Body of pancreas (tissue), 4 donors: ENCODE data around the gene AIFM2. TPM values are rescaled to one million over a fixed set of nuclear protein-coding genes. Genes with fewer than 3 reads are reported as not detected.

Experiments used
- ATAC-seq: fragments of 150-250 bp; one replicate; pipeline ENCODE4 v1.9.1; 2016
- DNase-seq, 4 donors: peaks; one replicate each; pipeline ENCODE4 v3.0.0-alpha.2; 2019
- H3K27ac ChIP-seq, 4 donors: fragments of 200-600 bp; sonication (generic); 1 replicate in 3 of 4; 2 replicates in 1 of 4; pipeline versions ENCODE4 v1.5.1 to v1.6.1; 2016 to 2019; ENCODE audit warnings: mild to moderate bottlenecking in 1 of 4, mixed read lengths in 1 of 4, moderate library complexity in 1 of 4
- H3K27me3 ChIP-seq, 2 donors: fragments of 200-600 bp; sonication (generic); one replicate each; pipeline ENCODE4 v1.6.0; 2016; ENCODE audit warnings: mild to moderate bottlenecking in 1 of 2
- H3K36me3 ChIP-seq, 2 donors: fragments of 200-600 bp; sonication (generic); replicated peaks in 1 of 2; 2 replicates each; pipeline ENCODE4 v1.5.1; 2016; ENCODE audit warnings: low read depth in 2 of 2; ENCODE audit not compliant: insufficient read depth in 1 of 2
- H3K4me1 ChIP-seq: fragments of 200-600 bp; sonication (generic); one replicate; pipeline ENCODE4 v1.6.0; 2016
- H3K4me3 ChIP-seq, 2 donors: fragments of 200-600 bp; sonication (generic); 1 replicate in 1 of 2; 2 replicates in 1 of 2; pipeline ENCODE4 v1.5.1; 2016 to 2019
- H3K9me3 ChIP-seq, 3 donors: fragments of 200-600 bp; sonication (generic); 1 replicate in 2 of 3; 2 replicates in 1 of 3; pipeline ENCODE4 v1.5.1; 2016
- POLR2A ChIP-seq, 3 donors: fragments of 450-650 bp; IDR thresholded peaks; one replicate each; pipeline ENCODE4 v1.6.1; 2016; ENCODE audit warnings: antibody characterized with exemption in 3 of 3, mild to moderate bottlenecking in 2 of 3
- WGBS, 2 donors: methylation state at CpG; one replicate each; pipeline ENCODE4 v1.1.5; 2017; 5-methylcytosine and 5-hydroxymethylcytosine counted together
- intact Hi-C: fragments of 100-400 bp; cut with DNase I; formaldehyde crosslinking; loops from one replicate; pipeline ENCODE4 v1.15.1; 2023
- total RNA-seq, 2 donors: library from RNA; depleted of rRNA; stranded (reverse); fragments of >200 nt; gene quantifications; one replicate each; pipeline ENCODE4 v1.1.0, GENCODE V29; 2016
- TF ChIP-seq, protein P1 (sequence below), 7 experiments: fragments of 450-650 bp in 4 of 7; fragments of 200-600 bp in 3 of 7; sonication (generic) in 3 of 7; IDR thresholded peaks; one replicate each; pipeline ENCODE4 v1.5.1; 2016 to 2019; ENCODE audit warnings: antibody characterized with exemption in 7 of 7

Gene AIFM2
- total RNA-seq, 2 donors from 2014 or later: 4.2 to 12.2 TPM

DNA sequence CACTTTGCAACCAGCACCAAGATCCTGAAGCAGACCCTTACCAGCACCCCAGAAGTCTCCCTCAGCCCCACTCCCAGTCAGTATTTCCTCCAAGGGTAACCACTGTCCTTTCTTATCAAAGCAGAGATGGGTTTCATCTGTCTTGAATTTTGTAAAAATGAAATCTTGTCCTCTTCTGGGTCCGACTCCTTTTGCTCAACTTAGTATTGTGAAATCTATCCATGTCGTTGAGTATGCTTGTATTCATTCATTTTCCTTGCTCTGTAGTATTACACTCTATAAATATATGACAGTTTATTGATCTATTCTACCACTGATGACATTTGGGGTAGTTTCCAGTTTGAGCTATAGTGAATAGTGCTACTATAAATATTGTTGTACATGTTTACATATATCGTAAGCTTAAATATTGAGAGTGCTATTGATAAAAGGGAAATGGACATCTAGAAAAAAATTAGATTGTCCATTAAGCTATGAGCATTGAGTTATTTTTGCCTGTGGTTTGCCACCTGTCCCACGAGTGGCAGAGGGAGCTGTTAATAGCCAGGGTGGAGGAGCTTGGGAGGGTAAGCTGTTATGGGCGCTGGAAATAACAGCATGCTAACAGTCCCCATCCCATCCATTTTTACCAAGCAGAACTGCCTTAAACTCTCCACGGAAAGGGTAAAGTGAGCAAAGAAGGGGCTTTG, 36.5 kb downstream of the AIFM2 start:
- ATAC-seq (no peak), DNase-seq (no peak)
- TF ChIP-seq POLR2A (IDR thresholded peaks at IDR 0.05): no peak
- TF ChIP-seq, protein P1, sequence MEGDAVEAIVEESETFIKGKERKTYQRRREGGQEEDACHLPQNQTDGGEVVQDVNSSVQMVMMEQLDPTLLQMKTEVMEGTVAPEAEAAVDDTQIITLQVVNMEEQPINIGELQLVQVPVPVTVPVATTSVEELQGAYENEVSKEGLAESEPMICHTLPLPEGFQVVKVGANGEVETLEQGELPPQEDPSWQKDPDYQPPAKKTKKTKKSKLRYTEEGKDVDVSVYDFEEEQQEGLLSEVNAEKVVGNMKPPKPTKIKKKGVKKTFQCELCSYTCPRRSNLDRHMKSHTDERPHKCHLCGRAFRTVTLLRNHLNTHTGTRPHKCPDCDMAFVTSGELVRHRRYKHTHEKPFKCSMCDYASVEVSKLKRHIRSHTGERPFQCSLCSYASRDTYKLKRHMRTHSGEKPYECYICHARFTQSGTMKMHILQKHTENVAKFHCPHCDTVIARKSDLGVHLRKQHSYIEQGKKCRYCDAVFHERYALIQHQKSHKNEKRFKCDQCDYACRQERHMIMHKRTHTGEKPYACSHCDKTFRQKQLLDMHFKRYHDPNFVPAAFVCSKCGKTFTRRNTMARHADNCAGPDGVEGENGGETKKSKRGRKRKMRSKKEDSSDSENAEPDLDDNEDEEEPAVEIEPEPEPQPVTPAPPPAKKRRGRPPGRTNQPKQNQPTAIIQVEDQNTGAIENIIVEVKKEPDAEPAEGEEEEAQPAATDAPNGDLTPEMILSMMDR (IDR thresholded peaks at IDR 0.05): no peak
- H3K27ac ChIP-seq: no peak overlapping the region
- no peaks in the 10 kb centered on the region for H3K9me3 ChIP-seq
- intact Hi-C loops: no loop called here
- H3K36me3 ChIP-seq: peaks cover 0 to 4% of the 10 kb centered on the region in 2 donors
- H3K4me1 ChIP-seq: no peaks in the 10 kb centered on the region
- no peak overlapping the region for H3K4me3 ChIP-seq
- WGBS, 2 donors: 79 to 84% methylated on average over 6 of the region's 6 CpGs
- H3K27me3 ChIP-seq: no peaks in the 10 kb centered on the region

GRCh38 chr10:70094250-70094649, 38.4 kb downstream of the AIFM2 start:
- ATAC-seq (no peak), DNase-seq (no peak)
- H3K9me3 ChIP-seq: no peaks in the 10 kb centered on the region
- whole genome bisulfite sequencing, 2 donors: 79 to 94% methylated on average over 2 of the region's 2 CpGs
- no peaks in the 10 kb centered on the region for H3K4me1 ChIP-seq
- no peaks in the 10 kb centered on the region for H3K27me3 ChIP-seq
- TF ChIP-seq, protein P1 (IDR thresholded peaks at IDR 0.05): no peak
- TF ChIP-seq POLR2A (IDR thresholded peaks at IDR 0.05): no peak
- intact Hi-C loops: no loop called here
- peaks cover 0 to 3% of the 10 kb centered on the region in 2 donors for H3K36me3 ChIP-seq
- no peak overlapping the region for H3K4me3 ChIP-seq
- H3K27ac ChIP-seq: no peak overlapping the region

GRCh38 chr10:70093335-70093944, 39.2 kb downstream of the AIFM2 start:
- H3K27ac ChIP-seq: no peak overlapping the region

DNA sequence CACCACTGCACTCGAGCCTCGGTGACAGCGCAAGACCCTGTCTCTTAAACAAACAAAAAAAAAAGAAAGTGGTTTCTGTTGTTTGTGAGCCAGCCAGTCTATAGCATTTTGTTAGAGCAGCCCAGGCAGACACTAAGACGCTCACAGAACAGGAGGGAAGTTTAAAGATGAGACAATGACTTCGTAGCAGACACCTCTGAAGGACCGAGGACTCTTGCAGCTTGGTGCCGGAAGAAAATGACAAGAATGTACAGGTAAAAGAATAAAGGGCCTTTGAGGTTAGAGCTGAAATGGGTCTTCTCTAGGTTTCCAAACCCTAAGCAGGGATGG, 40.3 kb downstream of the AIFM2 start:
- Histone ChIP-seq H3K4me1 (no peaks in the 10 kb centered on the region), H3K4me3 (no peak overlapping the region), H3K36me3 (peaks cover 0 to 3% of the 10 kb centered on the region in 2 donors), H3K27me3 (no peaks in the 10 kb centered on the region), H3K27ac (no peak overlapping the region), H3K9me3 (no peaks in the 10 kb centered on the region)
- ATAC-seq: no peak
- TF ChIP-seq, protein P1 (IDR thresholded peaks at IDR 0.05): no peak
- TF ChIP-seq POLR2A (IDR thresholded peaks at IDR 0.05): no peak
- intact Hi-C loops: no loop called here
- no peak for DNase-seq
- 90 to 92% methylated on average over 7 of the region's 7 CpGs for WGBS, 2 donors

More at GRCh38 chr10:70093335-70093944, 39.2 kb downstream of the AIFM2 start:
- ATAC-seq (no peak), DNase-seq (no peak)
- H3K27me3 ChIP-seq: no peaks in the 10 kb centered on the region
- no peak overlapping the region for H3K4me3 ChIP-seq
- no peaks in the 10 kb centered on the region for H3K9me3 ChIP-seq
- no peaks in the 10 kb centered on the region for H3K4me1 ChIP-seq
- intact Hi-C loops: no loop called here
- WGBS, 2 donors: 82 to 93% methylated on average over 9 of the region's 9 CpGs
- TF ChIP-seq, protein P1 (IDR thresholded peaks at IDR 0.05): no peak
- TF ChIP-seq POLR2A (IDR thresholded peaks at IDR 0.05): no peak
- H3K36me3 ChIP-seq: peaks cover 0 to 3% of the 10 kb centered on the region in 2 donors

- Histone ChIP-seq H3K4me3 (no peak overlapping the region), H3K27ac (no peak overlapping the region), H3K27me3 (no peaks in the 10 kb centered on the region), H3K4me1 (no peaks in the 10 kb centered on the region), H3K9me3 (no peaks in the 10 kb centered on the region), H3K36me3 (peaks cover 0 to 3% of the 10 kb centered on the region in 2 donors)
- TF ChIP-seq POLR2A (IDR thresholded peaks at IDR 0.05): no peak
- TF ChIP-seq, protein P1 (IDR thresholded peaks at IDR 0.05): no peak
- WGBS, 2 donors: 90 to 91% methylated on average over 5 of the region's 5 CpGs
- ATAC-seq: no peak
- intact Hi-C loops: no loop called here
- DNase-seq: no peak
These were observed 41.7 kb downstream of the AIFM2 start for GRCh38 chr10:70090951-70091350.
